Loucy (cell line): ENCODE data around the gene APOBEC3G.

Source experiments
- H2AFZ ChIP-seq: fragments of 200-600 bp; sonication (generic); 2 replicates; pipeline ENCODE4 v1.6.0; 2016; ENCODE audit warnings: antibody characterized with exemption, mild to moderate bottlenecking, low read length, moderate library complexity
- H3F3A ChIP-seq: fragments of 200-600 bp; 2 replicates; pipeline ENCODE4 v1.6.0; 2016; ENCODE audit warnings: antibody characterized with exemption, low read depth, mild to moderate bottlenecking
- H3K27me3 ChIP-seq: fragments of 200-600 bp; sonication (generic); 2 replicates; pipeline ENCODE4 v1.6.1; 2014; ENCODE audit warnings: low read length, mild to moderate bottlenecking; ENCODE audit not compliant: insufficient read depth, poor library complexity, severe bottlenecking
- H3K36me3 ChIP-seq: fragments of 200-600 bp; sonication (generic); 2 replicates; pipeline ENCODE4 v1.6.1; 2016; ENCODE audit warnings: low read length; ENCODE audit not compliant: insufficient read depth
- H3K4me1 ChIP-seq: fragments of 200-600 bp; sonication (generic); 2 replicates; pipeline ENCODE4 v1.5.1; 2014; ENCODE audit warnings: low read length, mild to moderate bottlenecking; ENCODE audit not compliant: insufficient read depth, poor library complexity, severe bottlenecking
- H3K4me2 ChIP-seq: fragments of 200-600 bp; sonication (generic); 2 replicates; pipeline ENCODE4 v1.6.0; 2014; ENCODE audit warnings: antibody characterized with exemption, low read length, low read depth, mild to moderate bottlenecking; ENCODE audit not compliant: poor library complexity, severe bottlenecking
- H3K4me3 ChIP-seq: fragments of 200-600 bp; sonication (generic); 2 replicates; pipeline ENCODE4 v1.5.1; 2014; ENCODE audit warnings: low read length, mild to moderate bottlenecking, mixed read lengths; ENCODE audit not compliant: poor library complexity, severe bottlenecking
- H3K79me2 ChIP-seq: fragments of 200-600 bp; sonication (generic); 2 replicates; pipeline ENCODE4 v1.6.1; 2014; ENCODE audit warnings: low read length; ENCODE audit not compliant: insufficient read depth
- H3K9ac ChIP-seq: fragments of 200-600 bp; sonication (generic); 2 replicates; pipeline ENCODE4 v1.6.0; 2014; ENCODE audit warnings: mild to moderate bottlenecking, low read depth, low read length, moderate library complexity; ENCODE audit not compliant: poor library complexity, severe bottlenecking
- H3K9me2 ChIP-seq: fragments of 200-600 bp; sonication (generic); replicated peaks from 2 replicates; pipeline ENCODE4 v1.6.1; 2016; ENCODE audit warnings: low read depth, low read length, mixed read lengths
- H3K9me3 ChIP-seq: fragments of 200-600 bp; sonication (generic); 2 replicates; pipeline ENCODE4 v1.6.1; 2014; ENCODE audit warnings: mild to moderate bottlenecking, antibody characterized with exemption, low read length, low read depth; ENCODE audit not compliant: insufficient read depth
- H4K20me1 ChIP-seq: fragments of 200-600 bp; sonication (generic); 2 replicates; pipeline ENCODE4 v1.6.0; 2014; ENCODE audit warnings: antibody characterized with exemption, low read length, mild to moderate bottlenecking; ENCODE audit not compliant: insufficient read depth, poor library complexity, severe bottlenecking
- EZH2phosphoT487 ChIP-seq: fragments of 200-600 bp; IDR thresholded peaks from 2 replicates; pipeline ENCODE4 v1.6.1; 2018; ENCODE audit warnings: antibody characterized with exemption, mild to moderate bottlenecking, moderate library complexity, borderline replicate concordance
- TF ChIP-seq, protein P1 (sequence below): fragments of 200-600 bp; sonication (generic); conservative IDR thresholded peaks from 2 replicates; pipeline ENCODE4 v1.5.1; 2014; ENCODE audit warnings: mild to moderate bottlenecking, antibody characterized with exemption, low read length

The APOBEC3G gene

GRCh38 chr22:39110631-39111561, 33.8 kb downstream of the APOBEC3G start:
- Histone ChIP-seq H3K4me3 (no peak overlapping the region), H3K9me2 (no peaks in the 10 kb centered on the region), H4K20me1 (no peaks in the 10 kb centered on the region), H3K4me1 (peaks cover 9% of the 10 kb centered on the region), H3K4me2 (no peak overlapping the region), H3K9me3 (no peaks in the 10 kb centered on the region), H3K27me3 (no peaks in the 10 kb centered on the region), H3K79me2 (no peaks in the 10 kb centered on the region), H3K9ac (peak overlapping the region; percentile 7), H3K36me3 (no peaks in the 10 kb centered on the region), H3F3A (no peaks in the 10 kb centered on the region), H2AFZ (peak overlapping the region; percentile 58; the same call in 1 of the 2 replicates)
- TF ChIP-seq EZH2phosphoT487, result no peak
- TF ChIP-seq, protein P1, sequence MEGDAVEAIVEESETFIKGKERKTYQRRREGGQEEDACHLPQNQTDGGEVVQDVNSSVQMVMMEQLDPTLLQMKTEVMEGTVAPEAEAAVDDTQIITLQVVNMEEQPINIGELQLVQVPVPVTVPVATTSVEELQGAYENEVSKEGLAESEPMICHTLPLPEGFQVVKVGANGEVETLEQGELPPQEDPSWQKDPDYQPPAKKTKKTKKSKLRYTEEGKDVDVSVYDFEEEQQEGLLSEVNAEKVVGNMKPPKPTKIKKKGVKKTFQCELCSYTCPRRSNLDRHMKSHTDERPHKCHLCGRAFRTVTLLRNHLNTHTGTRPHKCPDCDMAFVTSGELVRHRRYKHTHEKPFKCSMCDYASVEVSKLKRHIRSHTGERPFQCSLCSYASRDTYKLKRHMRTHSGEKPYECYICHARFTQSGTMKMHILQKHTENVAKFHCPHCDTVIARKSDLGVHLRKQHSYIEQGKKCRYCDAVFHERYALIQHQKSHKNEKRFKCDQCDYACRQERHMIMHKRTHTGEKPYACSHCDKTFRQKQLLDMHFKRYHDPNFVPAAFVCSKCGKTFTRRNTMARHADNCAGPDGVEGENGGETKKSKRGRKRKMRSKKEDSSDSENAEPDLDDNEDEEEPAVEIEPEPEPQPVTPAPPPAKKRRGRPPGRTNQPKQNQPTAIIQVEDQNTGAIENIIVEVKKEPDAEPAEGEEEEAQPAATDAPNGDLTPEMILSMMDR, result no peak

DNA sequence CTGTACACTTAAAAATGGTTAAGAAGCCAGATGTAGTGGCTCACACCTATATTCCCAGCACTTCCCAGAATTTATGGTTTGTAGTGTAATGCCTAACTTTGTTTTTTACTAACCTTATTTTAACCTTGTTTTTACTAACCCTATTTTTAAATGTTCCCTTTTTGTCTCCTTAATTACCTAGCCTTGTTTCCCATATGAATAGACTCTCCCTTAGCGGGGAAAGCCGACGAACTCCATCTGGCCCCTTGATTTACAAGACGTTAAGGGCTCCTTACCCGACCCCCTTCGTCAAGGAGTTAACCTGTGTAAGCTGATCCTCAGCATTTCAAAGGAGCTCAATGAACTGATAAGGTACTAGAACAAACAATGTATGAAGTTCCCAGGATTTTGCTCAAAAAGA, 37.0 kb downstream of the APOBEC3G start:
- no peaks in the 10 kb centered on the region for H3K27me3 ChIP-seq
- no peaks in the 10 kb centered on the region for H3K9me3 ChIP-seq
- H2AFZ ChIP-seq, result no peak overlapping the region
- H3F3A ChIP-seq, result no peaks in the 10 kb centered on the region
- no peaks in the 10 kb centered on the region for H4K20me1 ChIP-seq
- TF ChIP-seq EZH2phosphoT487, result no peak
- TF ChIP-seq, protein P1, result no peak
- no peaks in the 10 kb centered on the region for H3K9me2 ChIP-seq
- H3K9ac ChIP-seq, result no peak overlapping the region
- H3K36me3 ChIP-seq, result no peaks in the 10 kb centered on the region
- H3K4me3 ChIP-seq, result no peak overlapping the region
- peaks cover 19% of the 10 kb centered on the region for H3K4me1 ChIP-seq
- no peaks in the 10 kb centered on the region for H3K79me2 ChIP-seq
- no peak overlapping the region for H3K4me2 ChIP-seq

GRCh38 chr22:39115570-39115969, 38.5 kb downstream of the APOBEC3G start:
- Histone ChIP-seq H2AFZ (0 out of 2 replicates have a peak overlapping the region, but pooled peaks have one; percentile 36), H3K36me3 (no peaks in the 10 kb centered on the region), H3K4me3 (no peak overlapping the region), H3K4me2 (no peak overlapping the region), H3K27me3 (no peaks in the 10 kb centered on the region), H3K9me3 (no peaks in the 10 kb centered on the region), H3K9me2 (no peaks in the 10 kb centered on the region), H3F3A (no peaks in the 10 kb centered on the region), H4K20me1 (no peaks in the 10 kb centered on the region), H3K79me2 (no peaks in the 10 kb centered on the region), H3K9ac (no peak overlapping the region), H3K4me1 (peaks cover 17% of the 10 kb centered on the region)
- TF ChIP-seq EZH2phosphoT487, result no peak
- TF ChIP-seq, protein P1, result no peak
